T47D (cell line): ENCODE measurements around the gene DSCAML1.
A peak's percentile ranks its signal among the peaks of the same experiment; 100 is the strongest.

ENCODE experiments used
- DNase-seq, 2 experiments: peaks; one replicate each; pipeline versions ENCODE4 v3.0.0 to v3.0.0-alpha.2; 2011 to 2012; ENCODE audit warnings: low read depth in 1 of 2, low spot score in 1 of 2
- JUND ChIP-seq: IDR thresholded peaks from 2 replicates; pipeline ENCODE4 v1.6.1; 2012; ENCODE audit warnings: low read depth
- in situ Hi-C: cut with HindIII; loops from 2 replicates; pipeline ENCODE4 v1.10.0; 2016; ENCODE audit warnings: low sequenced_read_pairs, low pct_unique_long_range_greater_than_20kb

DSCAML1 gene, protein sequence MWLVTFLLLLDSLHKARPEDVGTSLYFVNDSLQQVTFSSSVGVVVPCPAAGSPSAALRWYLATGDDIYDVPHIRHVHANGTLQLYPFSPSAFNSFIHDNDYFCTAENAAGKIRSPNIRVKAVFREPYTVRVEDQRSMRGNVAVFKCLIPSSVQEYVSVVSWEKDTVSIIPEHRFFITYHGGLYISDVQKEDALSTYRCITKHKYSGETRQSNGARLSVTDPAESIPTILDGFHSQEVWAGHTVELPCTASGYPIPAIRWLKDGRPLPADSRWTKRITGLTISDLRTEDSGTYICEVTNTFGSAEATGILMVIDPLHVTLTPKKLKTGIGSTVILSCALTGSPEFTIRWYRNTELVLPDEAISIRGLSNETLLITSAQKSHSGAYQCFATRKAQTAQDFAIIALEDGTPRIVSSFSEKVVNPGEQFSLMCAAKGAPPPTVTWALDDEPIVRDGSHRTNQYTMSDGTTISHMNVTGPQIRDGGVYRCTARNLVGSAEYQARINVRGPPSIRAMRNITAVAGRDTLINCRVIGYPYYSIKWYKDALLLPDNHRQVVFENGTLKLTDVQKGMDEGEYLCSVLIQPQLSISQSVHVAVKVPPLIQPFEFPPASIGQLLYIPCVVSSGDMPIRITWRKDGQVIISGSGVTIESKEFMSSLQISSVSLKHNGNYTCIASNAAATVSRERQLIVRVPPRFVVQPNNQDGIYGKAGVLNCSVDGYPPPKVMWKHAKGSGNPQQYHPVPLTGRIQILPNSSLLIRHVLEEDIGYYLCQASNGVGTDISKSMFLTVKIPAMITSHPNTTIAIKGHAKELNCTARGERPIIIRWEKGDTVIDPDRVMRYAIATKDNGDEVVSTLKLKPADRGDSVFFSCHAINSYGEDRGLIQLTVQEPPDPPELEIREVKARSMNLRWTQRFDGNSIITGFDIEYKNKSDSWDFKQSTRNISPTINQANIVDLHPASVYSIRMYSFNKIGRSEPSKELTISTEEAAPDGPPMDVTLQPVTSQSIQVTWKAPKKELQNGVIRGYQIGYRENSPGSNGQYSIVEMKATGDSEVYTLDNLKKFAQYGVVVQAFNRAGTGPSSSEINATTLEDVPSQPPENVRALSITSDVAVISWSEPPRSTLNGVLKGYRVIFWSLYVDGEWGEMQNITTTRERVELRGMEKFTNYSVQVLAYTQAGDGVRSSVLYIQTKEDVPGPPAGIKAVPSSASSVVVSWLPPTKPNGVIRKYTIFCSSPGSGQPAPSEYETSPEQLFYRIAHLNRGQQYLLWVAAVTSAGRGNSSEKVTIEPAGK (N-terminal part only)

DNA sequence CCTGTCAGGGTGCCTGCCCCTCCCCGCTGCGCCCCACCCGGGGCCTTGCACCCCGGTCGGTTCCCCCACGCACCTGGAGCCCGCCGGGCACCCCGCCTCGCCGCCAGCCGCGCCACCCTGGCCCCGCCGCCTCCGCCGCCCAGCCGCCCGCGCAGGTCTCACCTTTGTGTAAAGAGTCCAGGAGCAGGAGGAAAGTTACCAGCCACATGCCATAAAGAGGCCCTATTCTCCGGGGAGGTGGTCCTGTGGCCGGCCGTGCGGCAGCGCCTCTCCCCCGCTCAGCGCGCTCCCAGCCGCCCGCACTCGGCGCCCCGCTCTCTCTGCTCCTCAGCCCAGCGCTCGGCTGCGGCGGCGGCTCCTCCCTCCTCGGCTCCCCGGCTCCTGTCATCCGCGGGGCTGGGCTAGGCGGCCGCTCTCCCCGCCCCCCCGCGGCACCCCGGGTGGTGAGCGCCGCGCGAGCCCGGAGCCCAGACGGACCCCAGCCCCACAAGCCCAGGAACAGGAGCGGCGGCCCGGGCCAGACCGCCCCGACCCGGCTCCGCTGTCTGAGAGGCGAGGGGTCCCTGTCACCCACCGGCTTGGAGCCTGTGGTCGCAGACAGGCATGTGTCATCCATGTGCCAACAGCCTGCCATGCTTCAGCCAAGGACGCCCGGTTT lies at the start of gene DSCAML1:
Gene DSCAML1 (minus strand): TSS at position 345 of the 658 bp plus-strand sequence. CDS start 137 bp downstream, at position 208.
- peak; percentile 66 to 97 for DNase-seq
- no peak for TF ChIP-seq JUND
- in situ Hi-C loops: no loop called here

DNA sequence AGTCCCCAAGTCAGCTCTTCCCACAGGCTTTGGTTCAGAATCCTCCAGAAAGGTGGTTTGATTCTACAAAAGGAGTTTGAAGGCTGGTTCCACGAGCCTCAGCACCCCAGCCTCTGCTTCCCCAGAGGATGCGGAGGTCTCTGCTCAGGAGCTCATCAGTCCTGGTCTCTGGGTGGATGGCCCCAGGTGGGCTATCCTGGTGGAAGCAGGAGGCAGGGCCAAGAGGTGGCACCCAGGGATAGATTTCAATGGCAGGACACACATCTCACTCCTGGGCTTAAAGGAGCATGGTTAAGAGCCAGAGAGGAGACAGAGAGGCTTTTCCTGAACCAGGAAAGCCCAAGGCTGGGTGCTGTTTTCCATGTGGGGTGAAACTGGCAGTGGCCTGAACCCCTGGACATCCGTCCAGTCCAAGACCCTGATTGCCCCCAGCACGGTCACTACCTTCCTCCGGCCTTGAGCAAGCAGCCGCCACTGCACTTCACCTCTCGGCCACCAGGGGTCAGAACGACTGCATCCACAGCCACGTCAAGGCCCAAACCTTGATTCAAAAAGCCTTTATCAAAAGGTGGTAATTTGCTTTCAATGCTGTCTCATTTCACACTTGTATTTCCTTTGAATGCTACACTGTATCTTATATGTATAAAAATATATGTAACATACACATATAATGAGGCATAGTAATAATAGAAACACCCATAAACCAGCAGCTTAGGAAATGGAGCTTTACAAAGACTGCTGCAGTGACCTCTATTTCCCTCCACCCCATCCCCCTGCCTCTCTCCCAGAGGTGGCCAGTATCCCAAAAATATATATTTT lies 46.9 kb upstream of the DSCAML1 start:
- in situ Hi-C loops: no loop called here
- no peak for TF ChIP-seq JUND
- peak; percentile 38 to 75 for DNase-seq

DNA sequence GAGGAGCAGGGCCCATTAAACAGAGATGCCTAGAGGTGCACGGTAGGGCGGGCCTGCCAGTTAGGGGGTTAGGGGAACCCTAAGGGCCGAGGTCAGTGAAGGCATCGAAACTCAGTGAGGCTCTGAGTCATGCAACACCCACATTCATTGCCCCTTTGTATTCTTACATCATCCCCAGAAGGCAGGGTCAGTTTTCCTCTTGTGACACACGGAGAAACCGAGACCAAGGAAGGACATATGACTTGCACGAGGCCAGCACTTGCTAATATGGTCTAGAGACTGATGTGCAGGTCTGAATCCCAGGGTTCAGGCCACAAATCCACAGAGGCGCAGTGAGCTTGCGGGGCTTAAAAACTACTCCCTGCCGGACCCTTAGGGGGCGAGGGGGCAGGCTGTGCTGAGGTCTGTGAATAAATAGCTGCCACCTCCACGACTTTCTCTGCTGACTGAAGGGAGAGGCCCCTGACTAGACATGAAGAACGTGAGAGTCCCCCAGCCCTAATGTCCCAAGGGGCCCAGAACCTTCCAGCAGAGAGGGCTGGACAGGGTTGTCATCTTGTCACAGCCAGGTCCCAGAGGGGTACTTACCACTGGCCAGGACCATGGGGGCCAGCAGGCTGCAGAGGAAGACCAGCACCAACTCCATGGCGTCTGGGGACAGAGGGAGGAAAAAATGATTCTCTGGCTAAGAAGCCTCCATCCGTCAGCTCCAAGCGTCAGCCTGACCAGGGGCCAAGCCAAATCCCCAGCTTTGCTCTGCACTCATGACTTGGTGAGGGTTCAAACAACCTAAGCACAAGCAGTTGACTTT lies 45.3 kb upstream of the DSCAML1 start:
- no peak for TF ChIP-seq JUND
- no peak for DNase-seq
- in situ Hi-C loops: no loop called here

DNA sequence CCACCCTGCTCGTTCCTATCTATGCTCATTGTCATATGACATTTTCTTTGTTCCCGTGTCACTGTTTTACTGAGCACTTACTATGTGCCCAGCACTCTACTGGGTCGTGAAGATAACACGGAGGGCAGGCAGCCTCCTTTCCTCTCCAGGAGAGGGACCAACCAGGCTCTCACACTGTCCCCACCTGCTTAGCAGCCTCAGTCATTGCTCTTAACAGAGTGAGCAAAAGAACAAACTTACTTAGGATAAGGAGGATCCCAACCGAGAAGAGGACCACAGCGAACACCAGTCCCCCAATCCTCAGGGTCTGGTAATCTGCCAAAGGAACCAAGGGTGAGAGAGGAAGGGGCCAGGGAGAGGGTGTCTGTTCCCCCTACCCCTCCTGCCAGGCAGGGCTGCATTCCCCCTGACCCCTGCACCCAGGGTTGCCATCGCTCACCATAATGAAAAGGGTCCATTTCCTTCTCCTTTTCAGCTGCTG lies 44.6 kb upstream of the DSCAML1 start:
- in situ Hi-C loops: no loop called here
- no peak for DNase-seq

DNA sequence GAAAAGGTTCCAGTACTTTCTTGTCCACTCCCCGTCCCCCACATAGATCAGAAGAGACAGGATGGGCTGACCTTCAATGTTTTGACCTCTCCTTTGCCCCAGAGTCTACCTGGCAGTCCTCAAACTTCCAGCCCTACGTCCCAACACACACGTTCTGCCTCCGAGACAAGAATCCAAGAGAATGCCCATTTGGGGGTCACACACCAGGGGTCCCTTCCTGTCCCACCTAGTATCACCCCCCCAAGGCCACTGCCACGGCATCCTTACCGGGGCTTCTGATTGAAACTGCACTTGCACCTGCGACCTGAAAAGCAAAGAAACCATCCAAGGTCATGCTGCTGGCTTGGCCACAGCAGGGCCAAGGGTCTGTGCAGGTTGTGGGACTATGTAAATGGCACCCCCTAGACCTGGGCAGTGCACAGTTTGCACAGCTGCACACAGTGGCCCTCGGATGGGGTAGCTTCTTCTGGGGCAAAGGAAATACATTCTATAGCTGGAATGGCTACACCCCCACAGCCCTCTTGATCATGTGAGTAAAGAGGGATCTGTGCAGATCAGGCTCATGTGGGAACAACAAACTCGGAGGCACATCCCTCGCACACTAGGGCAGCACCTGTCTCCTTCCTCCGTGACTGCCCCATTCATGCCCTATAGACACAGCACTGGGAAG lies 44.0 kb upstream of the DSCAML1 start:
- no peak for TF ChIP-seq JUND
- in situ Hi-C loops: no loop called here
- DNase-seq: no peak

More for the DNA sequence above, 44.6 kb upstream of the DSCAML1 start:
- no peak for TF ChIP-seq JUND

DNA sequence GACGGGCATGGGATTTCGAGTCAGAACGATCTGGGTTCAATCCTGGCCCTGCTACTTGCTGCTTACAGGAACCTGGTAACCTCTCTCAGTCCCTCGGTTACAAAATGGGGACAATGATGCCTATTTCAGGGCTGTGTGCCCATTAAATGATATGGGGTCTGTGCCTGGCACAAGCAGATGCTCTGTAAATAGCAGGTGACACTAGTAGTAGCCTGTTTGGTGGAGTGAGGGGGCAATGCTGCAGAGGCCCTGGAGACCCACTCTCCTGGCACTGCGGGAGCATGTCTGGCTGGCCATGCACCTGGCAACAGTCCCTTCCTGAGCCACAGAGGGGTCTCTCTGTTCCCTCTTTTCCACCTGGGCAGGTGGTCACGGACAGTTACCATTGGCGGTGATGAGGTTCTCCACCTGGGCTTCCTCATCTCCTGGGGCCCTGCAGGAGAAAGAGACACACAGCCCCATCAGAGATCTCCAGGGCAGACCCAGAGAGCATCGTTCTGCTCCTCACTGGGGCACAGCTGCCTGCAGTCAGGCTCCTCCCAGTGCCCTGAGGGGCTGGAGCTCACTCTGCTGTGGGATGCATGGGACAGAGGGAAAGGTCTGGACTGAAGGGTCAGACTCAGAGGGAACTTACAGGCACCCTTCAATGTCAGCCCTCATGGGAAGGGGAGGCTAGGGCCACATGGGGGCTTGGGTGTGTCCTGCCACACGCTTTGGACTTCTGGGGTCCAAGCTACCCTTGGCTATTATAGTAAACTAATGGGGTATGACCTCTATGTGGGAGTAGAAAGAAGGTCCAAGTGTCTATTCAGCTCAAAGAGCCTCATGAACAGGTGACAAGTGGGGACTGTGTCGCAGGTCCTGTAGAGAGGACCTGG lies 43.2 kb upstream of the DSCAML1 start:
- in situ Hi-C loops: no loop called here
- DNase-seq: no peak
- TF ChIP-seq JUND: no peak

DNA sequence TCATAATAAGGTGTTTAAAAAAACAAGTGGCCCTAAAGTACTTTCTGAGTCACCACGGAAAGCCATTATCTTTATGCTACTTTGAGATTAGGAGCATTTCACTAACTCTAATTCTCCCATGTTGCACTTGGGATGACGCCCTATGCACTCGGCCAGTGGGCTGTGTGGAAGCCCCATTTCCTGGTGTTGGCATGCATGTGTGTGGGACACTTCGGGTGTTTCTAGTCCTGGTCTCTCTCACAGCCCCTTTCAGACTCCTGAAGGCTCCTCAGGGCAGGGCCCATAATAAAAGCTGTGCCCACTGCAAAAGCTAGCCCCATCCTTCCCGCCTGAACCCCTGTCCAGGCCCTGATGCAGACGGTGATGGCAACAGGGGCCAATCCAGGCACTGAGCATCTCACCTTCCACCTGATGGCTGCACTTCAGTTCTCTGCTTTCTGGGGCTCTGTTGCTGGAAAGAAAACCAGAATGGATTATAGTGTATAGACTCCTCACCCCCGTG lies 42.4 kb upstream of the DSCAML1 start:
- no peak for DNase-seq
- in situ Hi-C loops: no loop called here
- TF ChIP-seq JUND: no peak

DNA sequence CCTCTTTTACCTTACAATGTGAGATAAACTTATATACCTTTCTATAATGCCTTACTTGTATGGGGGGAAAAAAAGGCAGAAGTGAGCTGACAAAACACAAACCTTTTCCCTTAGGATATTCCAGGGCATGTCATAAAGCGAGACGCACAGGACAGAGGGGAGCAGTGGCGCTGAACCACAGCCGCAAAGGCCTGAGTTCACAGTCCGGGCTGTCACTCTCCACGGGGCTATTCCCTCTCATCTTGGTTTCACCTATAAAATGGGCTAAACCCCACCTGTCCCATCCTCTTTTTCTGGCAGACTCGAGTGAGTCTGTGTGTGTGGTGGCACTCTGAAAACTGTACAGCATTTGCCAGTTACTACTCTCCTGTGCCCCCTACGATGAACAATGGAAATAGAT lies 41.9 kb upstream of the DSCAML1 start:
- in situ Hi-C loops: no loop called here
- no peak for DNase-seq
- no peak for TF ChIP-seq JUND

DNA sequence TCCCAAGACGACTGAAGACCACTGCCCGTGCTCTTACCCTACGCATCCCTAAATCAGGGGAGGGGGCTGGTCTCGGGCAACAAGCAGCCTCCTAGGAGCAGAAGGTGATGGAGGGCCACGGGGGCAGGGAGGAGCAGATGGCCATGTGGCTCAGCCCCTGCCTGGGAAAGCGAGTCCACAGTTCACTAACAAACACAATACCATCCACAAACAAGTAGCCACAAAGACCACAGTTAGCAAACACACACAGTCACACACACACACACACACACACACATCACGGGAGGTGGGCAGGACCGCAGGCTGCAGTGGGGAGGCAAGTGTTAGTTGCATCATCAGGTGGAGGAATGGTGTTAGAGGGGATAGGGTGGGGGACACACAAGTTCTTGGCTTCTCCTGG lies 40.8 kb upstream of the DSCAML1 start:
- TF ChIP-seq JUND: no peak
- no peak for DNase-seq
- in situ Hi-C loops: no loop called here
